ENCODE measurements around the gene LDHB.
"Not testable (repeated sequence)": the region's sequence is repeated elsewhere in the genome, so short reads cannot be mapped to it uniquely, and the experiment has no call there.

Gene LDHB

DNA sequence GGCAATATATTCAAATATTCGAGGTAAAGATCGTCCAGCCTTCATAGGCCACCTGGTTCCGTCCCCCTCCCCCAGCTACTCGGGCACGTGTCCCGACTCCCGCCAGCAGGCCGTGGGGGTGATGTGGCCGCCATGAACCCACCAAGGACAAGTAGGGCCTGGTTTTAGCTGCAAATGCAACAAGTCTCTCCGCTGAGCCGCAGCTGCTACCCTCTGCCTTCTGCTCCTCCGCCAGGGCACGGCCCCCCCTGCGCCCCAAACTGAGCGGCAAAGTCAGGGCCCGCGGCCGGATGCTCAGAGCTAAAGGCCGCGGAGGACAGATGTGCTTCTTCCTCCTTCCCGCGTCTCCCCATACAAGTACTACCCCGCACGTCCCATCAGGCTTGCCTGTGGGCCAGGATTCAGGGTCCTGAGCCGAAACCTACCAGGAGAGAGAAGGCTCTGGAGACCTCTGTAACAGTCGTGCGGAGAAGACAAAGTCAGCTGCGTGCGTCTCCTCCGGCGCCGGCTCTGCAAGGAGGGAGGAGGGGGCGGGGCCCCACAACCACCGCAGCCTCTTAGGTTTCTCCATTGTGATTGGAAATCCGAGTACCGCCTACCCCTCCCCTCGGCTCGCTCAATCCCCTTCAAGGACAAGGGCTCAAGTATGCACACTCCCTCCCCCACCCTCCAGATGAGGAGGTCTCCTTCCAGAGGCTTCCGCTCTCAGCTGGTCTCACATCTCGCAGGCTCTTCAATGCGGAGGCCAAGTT is at the start of gene LDHB:
TSS of gene LDHB (minus strand) at position 517 of the 752 bp plus-strand sequence. CDS start 3,171 bp downstream, outside the sequence.
- DNase-seq, result peak; percentile 96

DNA sequence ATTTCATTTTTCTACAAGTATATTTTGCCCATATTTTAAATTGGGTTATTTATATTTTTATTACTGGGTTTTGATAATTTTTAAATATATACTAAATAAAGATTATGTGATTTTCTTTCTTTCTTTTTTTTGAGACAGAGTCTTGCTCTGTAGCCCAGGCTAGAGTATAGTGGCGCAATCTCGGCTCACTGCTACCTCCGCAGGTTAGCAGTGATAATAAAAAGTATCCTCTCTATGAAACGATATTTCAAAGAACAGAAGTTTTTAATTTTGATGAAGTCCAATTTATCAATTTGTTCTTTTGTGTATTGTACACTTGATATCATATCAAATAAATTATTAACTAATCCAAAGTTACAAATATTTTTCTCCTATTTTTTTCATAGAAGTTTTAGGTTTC is 47.2 kb upstream of the LDHB start:
- DNase-seq, result no peak

DNA sequence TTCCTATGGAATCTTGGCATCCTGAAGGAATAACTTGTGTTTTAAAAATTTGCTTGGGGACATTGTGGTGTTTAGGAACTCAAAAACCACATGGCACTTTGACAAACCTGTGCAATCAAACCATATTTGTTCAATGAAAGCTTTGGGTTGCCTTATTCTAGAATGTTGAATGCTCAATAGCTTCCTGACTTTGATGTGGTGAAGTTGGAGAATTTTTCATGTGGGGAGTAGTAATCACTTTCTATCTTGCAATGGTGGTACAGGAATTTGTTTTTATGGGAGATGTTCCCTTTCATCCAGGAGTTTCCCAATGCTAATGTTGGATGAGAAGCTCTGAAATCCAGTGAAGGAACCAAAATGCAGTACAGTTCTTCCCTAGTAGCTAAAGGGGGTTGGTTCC is 42.2 kb upstream of the LDHB start:
- DNase-seq, result no peak

GRCh38 chr12:21697904-21698630 is 40.4 kb upstream of the LDHB start:
- DNase-seq, result peak; percentile 19

DNA sequence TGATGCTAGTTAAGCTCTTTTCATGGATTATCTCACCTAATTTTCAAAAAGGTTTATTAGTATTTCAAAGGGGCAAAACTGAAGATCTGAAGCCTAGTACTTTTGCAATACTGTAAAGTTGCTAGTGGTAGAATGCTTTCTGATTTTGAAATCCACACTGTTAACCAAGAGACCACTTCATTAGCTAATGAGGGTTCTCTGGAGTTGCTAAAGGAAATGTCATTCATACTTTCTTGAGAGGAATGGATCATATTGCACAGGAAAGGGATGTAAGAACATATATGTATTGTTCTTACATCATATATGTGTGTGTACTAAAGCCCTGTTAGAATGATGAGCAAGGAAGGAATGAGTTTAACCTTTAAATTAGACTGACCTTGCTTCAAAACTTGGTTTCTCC is 39.0 kb upstream of the LDHB start:
- no peak for DNase-seq

GRCh38 chr12:21695986-21696385 is 38.3 kb upstream of the LDHB start:
- DNase-seq, result no peak

DNA sequence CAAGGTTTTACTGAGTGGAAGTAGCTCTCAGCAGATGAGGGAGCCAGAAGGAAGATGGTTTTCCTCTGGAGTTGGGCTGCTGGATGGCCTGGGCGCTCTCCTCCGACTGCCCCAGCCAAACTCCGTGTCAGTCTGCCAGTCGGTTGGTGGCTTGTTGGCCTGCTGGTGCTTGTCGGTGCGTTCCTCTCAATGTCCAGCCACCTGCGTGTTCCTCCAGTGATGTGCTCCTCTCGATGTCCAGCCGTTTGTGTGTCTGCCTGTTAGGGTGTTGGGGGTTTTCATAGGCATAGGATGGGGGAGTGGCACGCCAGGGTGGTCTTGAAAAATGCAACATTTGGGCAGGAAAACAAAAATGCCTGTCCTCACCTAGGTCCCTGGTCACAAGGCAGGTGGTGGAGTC is 37.0 kb upstream of the LDHB start:
- DNase-seq, result no peak

GRCh38 chr12:21691515-21691914 is 33.9 kb upstream of the LDHB start:
- DNase-seq, result no peak

- DNase-seq, result no peak
Observed at GRCh38 chr12:21690704-21691368, 33.2 kb upstream of the LDHB start.

DNA sequence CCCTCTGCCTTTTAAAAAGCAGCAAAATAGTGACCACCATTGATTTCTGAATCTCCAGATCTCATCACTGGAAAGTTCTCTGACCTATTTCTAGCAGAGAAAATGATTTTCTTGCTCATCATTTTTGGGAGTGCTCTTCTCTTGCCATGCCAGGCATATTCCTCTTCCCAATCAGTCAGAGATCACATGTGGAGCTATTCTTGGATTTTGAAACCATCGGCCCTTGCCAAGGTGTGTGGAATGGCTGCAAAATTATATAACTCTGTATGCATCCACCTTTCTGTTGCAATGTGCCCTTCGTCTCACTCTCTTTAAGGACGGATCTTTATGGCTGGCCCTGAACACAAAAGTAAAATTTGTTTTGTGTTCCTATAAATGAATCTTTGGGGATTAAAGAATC is 25.5 kb upstream of the LDHB start:
- no peak for DNase-seq

GRCh38 chr12:21678959-21679358 is 21.3 kb upstream of the LDHB start:
- DNase-seq, result no peak

DNA sequence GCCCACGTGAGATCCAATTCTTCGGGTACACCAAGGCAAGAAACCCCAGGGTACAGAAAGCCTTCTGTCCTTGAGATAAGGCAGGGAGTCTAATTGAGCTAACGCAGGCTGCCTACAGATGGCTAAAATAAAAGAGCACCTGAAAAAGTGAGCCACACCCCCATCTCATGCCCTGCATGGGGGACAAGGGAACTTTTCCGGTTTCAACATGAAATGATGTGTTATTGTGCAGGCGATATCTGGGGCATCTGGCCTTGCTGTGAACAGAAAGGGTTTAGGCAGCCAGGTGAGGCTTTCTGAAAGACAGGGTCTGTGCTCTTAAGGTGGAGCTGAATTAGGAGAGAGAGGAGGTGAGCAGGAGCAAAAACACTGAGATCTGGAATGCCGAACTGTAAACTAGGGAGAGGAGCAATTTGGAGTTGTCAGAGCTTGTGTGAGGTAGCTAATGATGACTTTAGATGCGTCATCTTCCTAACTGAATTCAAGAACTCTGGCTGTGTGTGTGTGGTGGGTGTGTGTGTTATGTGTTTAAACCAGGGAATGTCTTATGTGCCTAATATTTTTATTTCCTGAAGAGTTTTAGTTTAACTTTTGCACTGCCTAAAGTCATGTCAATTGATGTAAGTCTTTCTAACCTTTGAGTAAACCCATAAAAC is 20.1 kb upstream of the LDHB start:
- no peak for DNase-seq

GRCh38 chr12:21677204-21677603 is 19.6 kb upstream of the LDHB start:
- no peak for DNase-seq

DNA sequence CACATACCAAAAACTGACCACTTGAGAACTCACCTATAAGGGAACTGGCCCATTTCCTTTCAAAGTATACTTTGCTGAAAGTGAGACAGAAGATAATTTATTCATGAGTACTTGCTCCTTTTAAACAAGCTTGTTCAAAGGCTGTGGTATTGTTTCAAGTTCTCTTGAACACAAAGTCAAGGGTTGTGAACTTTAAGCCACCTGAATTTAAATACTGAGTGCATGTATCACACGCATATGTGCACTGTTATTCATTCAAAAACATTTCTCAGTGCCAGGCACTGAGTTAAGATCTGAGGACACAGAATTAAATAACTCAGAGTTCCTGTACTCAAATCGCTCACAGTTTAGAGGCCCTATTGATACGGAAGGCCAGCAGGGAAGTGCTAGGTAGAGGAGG is 19.1 kb upstream of the LDHB start:
- no peak for DNase-seq

DNA sequence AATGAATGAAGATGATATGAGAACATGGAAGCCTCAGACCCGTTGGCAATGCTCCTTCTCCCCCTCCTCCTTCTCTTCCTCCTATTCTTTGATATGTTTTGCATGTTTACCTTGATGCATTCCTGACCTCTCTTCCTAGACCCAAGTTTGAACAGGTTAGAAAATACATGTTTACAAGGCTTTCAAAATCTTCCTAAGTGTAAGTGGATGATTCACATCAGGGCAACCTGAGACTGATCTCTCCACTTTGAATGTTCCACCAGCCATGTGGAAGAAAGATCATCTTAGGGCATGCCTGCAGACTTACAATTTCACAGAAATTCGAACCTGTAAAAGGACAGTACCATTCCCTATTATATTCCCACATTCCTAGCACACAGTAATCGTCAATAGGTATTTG is 18.0 kb upstream of the LDHB start:
- DNase-seq, result no peak

- DNase-seq, result no peak
Observed at GRCh38 chr12:21675096-21675495, 17.5 kb upstream of the LDHB start.

DNA sequence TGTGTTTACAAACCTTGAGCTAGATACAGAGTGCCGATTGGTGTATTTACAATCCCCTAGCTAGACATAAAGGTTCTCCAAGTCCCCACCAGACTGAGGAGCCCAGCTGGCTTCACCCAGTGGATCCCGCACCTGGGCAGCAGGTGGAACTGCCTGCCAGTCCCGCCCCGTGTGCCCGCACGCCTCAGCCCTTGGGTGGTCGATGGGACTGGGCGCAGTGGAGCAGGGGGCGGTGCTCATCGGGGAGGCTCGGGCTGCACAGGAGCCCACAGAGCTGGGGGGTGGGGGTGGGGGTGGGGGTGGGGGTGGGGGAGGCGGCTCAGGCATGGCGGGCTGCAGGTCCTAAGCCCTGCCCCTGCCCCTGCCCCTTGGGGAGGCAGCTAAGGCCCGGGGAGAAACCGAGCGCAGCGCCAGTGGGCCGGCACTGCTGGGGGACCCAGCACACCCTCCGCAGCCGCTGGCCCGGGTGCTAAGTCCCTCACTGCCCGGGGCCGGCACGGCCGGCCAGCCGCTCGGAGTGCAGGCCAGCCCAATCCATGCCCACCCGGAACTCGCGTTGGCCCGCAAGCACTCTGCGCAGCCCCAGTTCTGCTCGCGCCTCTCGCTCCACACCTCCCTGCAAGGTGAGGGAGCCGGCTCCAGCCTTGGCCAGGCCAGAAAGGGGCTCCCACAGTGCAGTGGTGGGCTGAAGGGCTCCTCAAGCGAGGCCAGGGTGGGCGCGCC is 16.3 kb upstream of the LDHB start:
- DNase-seq, result not testable (repeated sequence)

GRCh38 chr12:21672146-21672545 is 14.5 kb upstream of the LDHB start:
- no peak for DNase-seq

DNA sequence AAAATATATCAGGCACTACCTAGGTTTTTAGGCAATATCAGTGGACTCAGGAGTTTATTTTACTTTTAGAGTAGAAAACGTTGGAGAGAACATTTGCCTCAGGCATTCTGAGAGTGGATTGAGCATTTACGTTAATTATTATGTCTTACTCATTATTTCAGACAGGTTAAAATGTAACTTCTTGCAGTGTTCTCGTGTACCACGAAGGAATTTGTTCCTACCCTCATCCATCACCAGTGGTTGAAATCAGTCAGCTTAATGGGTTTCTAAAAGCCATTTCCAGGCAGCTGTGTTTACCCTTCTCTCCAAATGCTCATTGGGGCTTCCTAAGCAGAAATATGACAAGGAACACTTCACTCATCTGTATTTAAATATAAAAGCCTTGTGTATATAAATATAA is 9.1 kb upstream of the LDHB start:
- DNase-seq, result peak; percentile 31

- no peak for DNase-seq
Observed at GRCh38 chr12:21665816-21666215, 8.2 kb upstream of the LDHB start.

DNA sequence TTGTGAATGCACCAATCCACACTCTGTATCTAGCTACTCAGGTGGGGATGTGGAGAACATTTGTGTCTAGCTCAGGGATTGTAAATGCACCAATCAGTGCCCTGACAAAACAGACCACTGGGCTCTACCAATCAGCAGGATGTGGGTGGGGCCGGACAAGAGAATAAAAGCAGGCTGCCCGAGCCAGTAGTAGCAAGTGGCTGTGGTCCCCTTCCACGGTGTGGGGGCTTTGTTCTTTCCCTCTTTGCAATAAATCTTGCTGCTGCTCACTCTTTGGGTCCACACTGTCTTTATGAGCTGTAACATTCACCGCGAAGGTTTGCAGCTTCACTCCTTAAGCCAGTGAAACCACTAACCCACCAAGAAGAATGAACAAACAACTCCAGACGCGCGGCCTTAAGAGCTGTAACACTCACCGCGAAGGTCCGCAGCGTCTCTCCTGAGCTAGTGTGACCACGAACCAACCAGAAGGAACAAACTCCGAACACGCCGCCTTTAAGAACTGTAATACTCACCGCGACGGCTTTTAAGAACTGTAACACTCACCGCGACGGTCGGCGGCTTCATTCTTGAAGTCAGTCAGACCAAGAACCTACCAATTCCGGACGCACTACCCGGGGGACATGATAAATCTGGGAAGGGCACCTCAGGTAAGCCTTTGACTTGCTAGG is 4.6 kb upstream of the LDHB start:
- no peak for DNase-seq

Data from HCEC 1CT (cell line).